GM18907 (cell line): ENCODE results near the gene STRA6.

Experiments used
- ATAC-seq: cut with Tn5 transposase; IDR thresholded peaks from one replicate; pipeline ENCODE4 v1.9.1; 2021; ENCODE audit warnings: mild to moderate bottlenecking, moderate library complexity; ENCODE audit not compliant: unreplicated experiment

The STRA6 gene

GRCh38 chr15:74202452-74203401 lies at the start of gene STRA6:
Gene STRA6 (minus strand): TSS chr15:74202787. CDS start chr15:74202267, 520 bp downstream.
- ATAC-seq: no peak

GRCh38 chr15:74252291-74252690 lies 49.7 kb upstream of the STRA6 start:
- ATAC-seq: no peak

- ATAC-seq: no peak
These were observed 48.7 kb upstream of the STRA6 start for GRCh38 chr15:74251131-74251811.

GRCh38 chr15:74250266-74250665 lies 47.7 kb upstream of the STRA6 start:
- no peak for ATAC-seq

GRCh38 chr15:74245342-74245931 lies 42.9 kb upstream of the STRA6 start:
- ATAC-seq: no peak

GRCh38 chr15:74244822-74245341 lies 42.3 kb upstream of the STRA6 start:
- no peak for ATAC-seq

- ATAC-seq: no peak
These were observed 40.8 kb upstream of the STRA6 start for GRCh38 chr15:74243431-74243830.

GRCh38 chr15:74242441-74243185 lies 40.0 kb upstream of the STRA6 start:
- ATAC-seq: no peak

- ATAC-seq: no peak
These were observed 38.5 kb upstream of the STRA6 start for GRCh38 chr15:74240897-74241614.

GRCh38 chr15:74240002-74240568 lies 37.5 kb upstream of the STRA6 start:
- ATAC-seq: no peak

- no peak for ATAC-seq
These were observed 36.6 kb upstream of the STRA6 start for GRCh38 chr15:74239051-74239705.

- ATAC-seq: no peak
These were observed 33.4 kb upstream of the STRA6 start, which contains the start of gene CCDC33 for GRCh38 chr15:74235962-74236361. Gene CCDC33 (plus strand): TSS chr15:74236326. CDS start chr15:74236720, 394 bp downstream.

GRCh38 chr15:74234598-74234875 lies 31.9 kb upstream of the STRA6 start:
- ATAC-seq: no peak

- no peak for ATAC-seq
These were observed 31.4 kb upstream of the STRA6 start for GRCh38 chr15:74233851-74234597.

GRCh38 chr15:74233373-74233772 lies 30.8 kb upstream of the STRA6 start:
- ATAC-seq: no peak

GRCh38 chr15:74231475-74231874 lies 28.9 kb upstream of the STRA6 start:
- ATAC-seq: no peak

GRCh38 chr15:74229686-74230085 lies 27.1 kb upstream of the STRA6 start:
- ATAC-seq: no peak

- ATAC-seq: no peak
These were observed 26.1 kb upstream of the STRA6 start for GRCh38 chr15:74228723-74229081.
